Gastrocnemius medialis (tissue), 4 donors: ENCODE data around the gene AP4M1.
A peak's percentile ranks its signal among the peaks of the same experiment; 100 is the strongest.

Experiments used
- CTCF ChIP-seq, 5 experiments: fragments of 450-650 bp in 3 of 5; fragments of 200-600 bp in 2 of 5; sonication (generic) in 2 of 5; IDR thresholded peaks in 4 of 5; conservative IDR thresholded peaks in 1 of 5; 1 replicate in 4 of 5; 2 replicates in 1 of 5; pipeline ENCODE4 v1.5.1; 2016 to 2019; ENCODE audit warnings: antibody characterized with exemption in 5 of 5, mild to moderate bottlenecking in 3 of 5, moderate library complexity in 3 of 5
- POLR2A ChIP-seq, 2 donors: fragments of 450-650 bp; IDR thresholded peaks; one replicate each; pipeline ENCODE4 v1.6.1; 2017; ENCODE audit warnings: antibody characterized with exemption in 2 of 2, mild to moderate bottlenecking in 2 of 2, moderate library complexity in 2 of 2

DNA sequence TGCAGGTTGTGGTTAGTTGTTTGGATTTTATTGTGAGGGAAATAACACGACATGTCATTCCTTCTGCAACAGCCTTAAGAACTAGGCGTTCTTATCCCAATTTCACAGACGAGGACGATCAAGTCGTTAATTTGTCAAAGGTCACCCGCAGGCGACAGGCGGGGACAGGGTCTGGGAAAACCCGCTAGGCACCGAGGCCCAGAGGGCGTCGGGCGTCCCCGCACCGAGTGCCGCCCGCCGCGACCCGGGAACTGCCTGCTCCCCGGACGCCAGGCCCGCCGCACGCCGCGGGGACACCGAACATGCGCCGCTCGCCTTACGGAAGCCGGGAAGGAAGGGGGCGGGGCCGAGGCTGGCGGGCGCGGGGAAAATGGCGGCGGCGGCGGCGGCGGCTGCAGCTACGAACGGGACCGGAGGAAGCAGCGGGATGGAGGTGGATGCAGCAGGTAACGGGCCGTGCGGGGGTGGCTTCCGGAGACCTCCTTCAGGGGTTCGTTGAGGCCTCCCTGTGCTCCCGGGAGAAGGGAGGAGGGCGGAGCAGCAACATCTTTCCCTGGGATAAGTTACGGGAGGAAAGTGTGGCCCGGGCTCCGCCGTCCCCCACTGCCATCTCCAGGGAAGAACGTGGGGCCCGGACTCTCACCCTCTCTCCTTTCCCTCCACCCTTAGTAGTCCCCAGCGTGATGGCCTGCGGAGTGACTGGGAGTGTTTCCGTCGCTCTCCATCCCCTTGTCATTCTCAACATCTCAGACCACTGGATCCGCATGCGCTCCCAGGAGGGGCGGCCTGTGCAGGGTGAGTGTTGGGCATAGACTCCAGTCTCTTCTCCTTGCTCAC, 12.6 kb upstream of the AP4M1 start, which contains the start of gene COPS6:
- TF ChIP-seq CTCF (IDR thresholded peaks at IDR 0.05 in 4 of 5, conservative IDR thresholded peaks at IDR 0.05 in 1 of 5) = peak in 1 of 5 experiments; percentile 20
- peak; percentile 83 for TF ChIP-seq POLR2A (IDR thresholded peaks at IDR 0.05)
